Pancreas (tissue), 10 donors: ENCODE data around the gene RPAP3. TPM values are rescaled to one million over a fixed set of nuclear protein-coding genes. Genes with fewer than 3 reads are reported as not detected.
A peak's percentile ranks its signal among the peaks of the same experiment; 100 is the strongest.

Experiments
- ATAC-seq, 4 donors: fragments of 200-7000 bp; cut with Tn5 transposase; one replicate each; pipeline versions ENCODE4 v1.8.0 to v1.9.1; 2020; ENCODE audit warnings: mild to moderate bottlenecking in 4 of 4, moderate library complexity in 4 of 4
- DNase-seq, 6 donors: peaks; one replicate each; pipeline ENCODE4 v3.0.0-alpha.2; 2020
- FAIRE-seq: peaks from 2 replicates; lab custom pipeline; 2012; peaks lifted over from hg19 to GRCh38; lab: Jason Lieb, UNC
- H3K27ac ChIP-seq, 4 donors: fragments of 200-600 bp; sonication (generic); 1 replicate in 3 of 4; 2 replicates in 1 of 4; pipeline versions ENCODE4 v1.5.0 to v1.8.0; 2020
- H3K27me3 ChIP-seq, 4 donors: fragments of 200-600 bp; one replicate each; pipeline ENCODE4 v1.8.0; 2021
- H3K36me3 ChIP-seq, 3 donors: fragments of 200-600 bp; sonication (generic) in 1 of 3; one replicate each; pipeline versions ENCODE4 v1.5.0 to v1.8.0; 2020 to 2021
- H3K4me1 ChIP-seq, 3 donors: fragments of 200-600 bp; one replicate each; pipeline ENCODE4 v1.8.0; 2021
- H3K4me3 ChIP-seq, 4 donors: fragments of 200-600 bp; sonication (generic) in 2 of 4; one replicate each; pipeline versions ENCODE4 v1.5.0 to v1.8.0; 2020 to 2021
- H3K9me3 ChIP-seq, 4 donors: fragments of 200-600 bp; one replicate each; pipeline ENCODE4 v1.8.0; 2021
- WGBS, 2 donors: extraction: QIAGEN DNeasy Blood & Tissue Kit; methylation state at CpG; one replicate each; pipeline ENCODE4 v1.1.7; 2013; 5-methylcytosine and 5-hydroxymethylcytosine counted together
- intact Hi-C, 3 donors: fragments of 100-400 bp; cut with DNase I; formaldehyde crosslinking; loops; one replicate each; pipeline versions ENCODE4 v1.11.1 to v1.14.2; 2022
- polyA plus RNA-seq, 2 donors: library from polyadenylated mRNA; stranded (reverse); fragments of 200-250 nt; gene quantifications; one replicate each; pipeline ENCODE4 v1.2.3, GENCODE V29; 2013
- total RNA-seq, 6 donors: library from RNA; stranded (reverse); fragmentation: NEBNext Ultra II Directional in 4 of 6; extraction: Animal tissue kit (Norgen Biotek cat#: 25700) in 4 of 6; gene quantifications; one replicate each; pipeline versions ENCODE4 v1.2.1 to v1.2.4, GENCODE V29; 2021 to 2023
- TF ChIP-seq, protein P1 (sequence below), 4 donors: fragments of 200-600 bp; sonication (generic) in 3 of 4; IDR thresholded peaks; one replicate each; pipeline versions ENCODE4 v1.5.0 to v1.8.0; 2021; ENCODE audit warnings: antibody characterized with exemption in 4 of 4
- donor health status: healthy with polysubstance abuse.
- donor health status: DM: no; HTN: no; CAD: no; lungs with moderate emphysema.
- donor health status: DM: no; HTN: no; CAD: no.
- donor health status: control.
- donor health status: control.
- donor health status: Bipolar disorder and iron deficiency.
- donor health status: DM: yes; HTN: yes; CAD: no.
- donor health status: DM: no; HTN: no; CAD: no.
- donor health status: DM: no; HTN: no; CAD: no.
- donor health status: DM: yes; HTN: yes; CAD: no.

Gene RPAP3
- total and polyA plus RNA-seq, 8 donors: 3.3 to 12.1 (median 8.9) TPM

- Histone ChIP-seq H3K27me3 (no peaks in the 10 kb centered on the region), H3K27ac (peak overlapping the region in 2 of 4 donors; percentile 51 to 52), H3K4me1 (peaks cover 12 to 19% (median 18%) of the 10 kb centered on the region in 3 donors), H3K36me3 (no peaks in the 10 kb centered on the region), H3K4me3 (no peak overlapping the region), H3K9me3 (no peaks in the 10 kb centered on the region)
- intact Hi-C loops: no loop called here
- TF ChIP-seq, protein P1, sequence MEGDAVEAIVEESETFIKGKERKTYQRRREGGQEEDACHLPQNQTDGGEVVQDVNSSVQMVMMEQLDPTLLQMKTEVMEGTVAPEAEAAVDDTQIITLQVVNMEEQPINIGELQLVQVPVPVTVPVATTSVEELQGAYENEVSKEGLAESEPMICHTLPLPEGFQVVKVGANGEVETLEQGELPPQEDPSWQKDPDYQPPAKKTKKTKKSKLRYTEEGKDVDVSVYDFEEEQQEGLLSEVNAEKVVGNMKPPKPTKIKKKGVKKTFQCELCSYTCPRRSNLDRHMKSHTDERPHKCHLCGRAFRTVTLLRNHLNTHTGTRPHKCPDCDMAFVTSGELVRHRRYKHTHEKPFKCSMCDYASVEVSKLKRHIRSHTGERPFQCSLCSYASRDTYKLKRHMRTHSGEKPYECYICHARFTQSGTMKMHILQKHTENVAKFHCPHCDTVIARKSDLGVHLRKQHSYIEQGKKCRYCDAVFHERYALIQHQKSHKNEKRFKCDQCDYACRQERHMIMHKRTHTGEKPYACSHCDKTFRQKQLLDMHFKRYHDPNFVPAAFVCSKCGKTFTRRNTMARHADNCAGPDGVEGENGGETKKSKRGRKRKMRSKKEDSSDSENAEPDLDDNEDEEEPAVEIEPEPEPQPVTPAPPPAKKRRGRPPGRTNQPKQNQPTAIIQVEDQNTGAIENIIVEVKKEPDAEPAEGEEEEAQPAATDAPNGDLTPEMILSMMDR (IDR thresholded peaks at IDR 0.05): no peak
- peak in 2 of 6 donors; percentile 27 to 39 for DNase-seq
- peak in 1 of 4 donors; percentile 2 for ATAC-seq
- 77 to 93% methylated on average over 4 of the region's 4 CpGs for WGBS, 2 donors
- FAIRE-seq: no peak
Measured at GRCh38 chr12:47736216-47736615, 30.4 kb upstream of the RPAP3 start.

- Histone ChIP-seq H3K4me1 (peaks cover 15 to 25% (median 23%) of the 10 kb centered on the region in 3 donors), H3K27me3 (no peaks in the 10 kb centered on the region), H3K27ac (no peak overlapping the region), H3K36me3 (no peaks in the 10 kb centered on the region), H3K4me3 (no peak overlapping the region), H3K9me3 (no peaks in the 10 kb centered on the region)
- FAIRE-seq (no peak), ATAC-seq (no peak), DNase-seq (peak in 2 of 6 donors; percentile 22 to 43)
- intact Hi-C loops: no loop called here
- WGBS, 2 donors: 90 to 95% methylated on average over 11 of the region's 11 CpGs
- TF ChIP-seq, protein P1 (IDR thresholded peaks at IDR 0.05): no peak
Measured at GRCh38 chr12:47735649-47736048, 29.8 kb upstream of the RPAP3 start.

GRCh38 chr12:47734725-47735480 is 29.1 kb upstream of the RPAP3 start:
- Histone ChIP-seq H3K4me3 (no peak overlapping the region), H3K9me3 (no peaks in the 10 kb centered on the region), H3K27ac (no peak overlapping the region), H3K36me3 (no peaks in the 10 kb centered on the region), H3K4me1 (peaks cover 22 to 31% (median 30%) of the 10 kb centered on the region in 3 donors), H3K27me3 (no peaks in the 10 kb centered on the region)
- DNase-seq (peak in 1 of 6 donors; percentile 51), ATAC-seq (no peak), FAIRE-seq (no peak)
- 87 to 95% methylated on average over 12 of the region's 12 CpGs for WGBS, 2 donors
- intact Hi-C loops: no loop called here
- TF ChIP-seq, protein P1 (IDR thresholded peaks at IDR 0.05): no peak

GRCh38 chr12:47733142-47733541 is 27.3 kb upstream of the RPAP3 start:
- H3K27ac ChIP-seq: no peak overlapping the region
- H3K9me3 ChIP-seq: no peaks in the 10 kb centered on the region

More at GRCh38 chr12:47733142-47733541, 27.3 kb upstream of the RPAP3 start:
- FAIRE-seq: no peak
- Histone ChIP-seq H3K4me1 (peaks cover 22 to 36% (median 35%) of the 10 kb centered on the region in 3 donors), H3K27me3 (no peaks in the 10 kb centered on the region), H3K4me3 (no peak overlapping the region), H3K36me3 (no peaks in the 10 kb centered on the region)
- WGBS, 2 donors: 79 to 90% methylated on average over 4 of the region's 4 CpGs
- peak in 1 of 6 donors; percentile 22 for DNase-seq
- no peak for ATAC-seq
- TF ChIP-seq, protein P1 (IDR thresholded peaks at IDR 0.05): no peak
- intact Hi-C loops: no loop called here
